ENCODE results near the gene KLHL29.

Gene KLHL29

GRCh38 chr2:23754970-23755369 lies 370.0 kb downstream of the KLHL29 start:
- Histone ChIP-seq H2AK5ac (ENCODE audit: low read depth, low read length) (no peak overlapping the region), H3K23ac (ENCODE audit: low read depth, low read length, poor library complexity) (no peak overlapping the region), H2BK15ac (ENCODE audit: low read length) (no peak overlapping the region), H2BK5ac (ENCODE audit: low read length) (no peak overlapping the region), H4K8ac (ENCODE audit: low read depth, low read length) (no peak overlapping the region), H3K4me2 (ENCODE audit: insufficient read depth, low read length, poor library complexity, severe bottlenecking) (no peak overlapping the region), H4K91ac (ENCODE audit: low read depth, low read length, poor library complexity) (no peak overlapping the region), H2BK120ac (ENCODE audit: low read depth, low read length) (no peak overlapping the region), H3K9ac (ENCODE audit: low read depth, low read length, poor library complexity) (no peak overlapping the region), H3K18ac (ENCODE audit: low read length) (no peak overlapping the region), H3K4ac (ENCODE audit: low read length) (no peak overlapping the region), H3K27ac (replicated peaks; ENCODE audit: low read length) (no peak overlapping the region), H3K4me1 (ENCODE audit: control insufficient read depth in 2 of 2, insufficient read depth in 1 of 2, low read depth in 1 of 2, low read length in 2 of 2) (no peaks in the 10 kb centered on the region), H3K27me3 (ENCODE audit: control insufficient read depth in 3 of 3, insufficient read depth in 3 of 3, low read depth in 1 of 3, low read length in 3 of 3) (no peaks in the 10 kb centered on the region), H3K4me3 (ENCODE audit: low read length in 2 of 2) (no peak overlapping the region), H2BK12ac (ENCODE audit: low read length) (no peak overlapping the region), H2AFZ (ENCODE audit: low read length) (no peak overlapping the region), H3K14ac (ENCODE audit: low read length) (no peak overlapping the region), H3K79me1 (ENCODE audit: low read depth, low read length) (no peaks in the 10 kb centered on the region), H3K36me3 (replicated peaks in 1 of 2; ENCODE audit: control insufficient read depth in 2 of 2, insufficient read depth in 2 of 2, low read length in 2 of 2) (peaks cover 0 to 82% of the 10 kb centered on the region in 2 donors), H3K9me3 (replicated peaks in 1 of 2; ENCODE audit: control insufficient read depth in 2 of 2, insufficient read depth in 1 of 2, low read depth in 1 of 2, low read length in 2 of 2) (peaks cover 0 to 3% of the 10 kb centered on the region in 2 donors)
- no peak for DNase-seq (ENCODE audit: low spot score)

DNA sequence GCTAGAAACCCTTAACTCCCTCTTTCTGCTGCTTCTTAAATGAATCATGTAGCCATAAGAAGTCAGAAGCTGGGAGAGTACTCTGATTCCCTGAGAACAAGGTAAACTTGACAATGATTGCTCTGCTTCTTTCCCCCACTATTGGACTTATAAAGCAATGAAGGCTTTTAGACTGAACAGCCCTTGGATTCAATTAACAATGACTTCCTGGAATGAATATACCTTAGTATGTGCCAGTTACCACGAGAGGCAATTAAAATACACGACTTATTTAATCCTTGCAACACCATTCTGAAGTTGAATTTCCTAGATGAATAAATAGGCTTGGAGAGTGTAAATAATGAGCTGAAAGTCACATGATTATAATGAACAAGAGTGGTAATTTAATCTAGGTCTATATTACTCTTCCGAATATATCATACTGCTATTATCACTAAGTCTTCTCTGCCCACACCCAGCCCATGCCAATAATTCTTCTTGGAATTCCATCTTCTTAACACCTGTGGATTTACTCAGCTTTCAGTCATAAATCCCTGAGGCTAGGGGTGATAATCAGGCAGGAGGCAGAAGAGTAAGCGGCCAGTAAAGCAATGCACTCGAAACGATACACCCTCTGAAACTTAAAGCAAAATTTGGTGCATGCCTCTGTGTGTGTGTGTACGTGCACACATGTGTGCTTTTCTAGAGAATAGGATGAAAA lies 371.8 kb downstream of the KLHL29 start:
- H3K23ac ChIP-seq (ENCODE audit: low read depth, low read length, poor library complexity) = no peak overlapping the region
- peaks cover 0 to 77% of the 10 kb centered on the region in 2 donors for H3K36me3 ChIP-seq (replicated peaks in 1 of 2; ENCODE audit: control insufficient read depth in 2 of 2, insufficient read depth in 2 of 2, low read length in 2 of 2)
- no peak overlapping the region for H4K91ac ChIP-seq (ENCODE audit: low read depth, low read length, poor library complexity)
- no peak overlapping the region for H2BK120ac ChIP-seq (ENCODE audit: low read depth, low read length)
- H3K9me3 ChIP-seq (replicated peaks in 1 of 2; ENCODE audit: control insufficient read depth in 2 of 2, insufficient read depth in 1 of 2, low read depth in 1 of 2, low read length in 2 of 2) = peaks cover 0 to 3% of the 10 kb centered on the region in 2 donors
- no peak overlapping the region for H2AK5ac ChIP-seq (ENCODE audit: low read depth, low read length)
- no CpG with 5 or more reads among the region's 7 CpGs for WGBS, 2 donors (ENCODE audit: extremely low coverage in 2 of 2, insufficient read length in 2 of 2, insufficient replicate concordance in 1 of 2)
- H2BK5ac ChIP-seq (ENCODE audit: low read length) = no peak overlapping the region
- no peak overlapping the region for H3K4ac ChIP-seq (ENCODE audit: low read length)
- H3K9ac ChIP-seq (ENCODE audit: low read depth, low read length, poor library complexity) = no peak overlapping the region
- H3K4me3 ChIP-seq (ENCODE audit: low read length in 2 of 2) = no peak overlapping the region
- H3K27ac ChIP-seq (replicated peaks; ENCODE audit: low read length) = no peak overlapping the region
- no peak overlapping the region for H3K14ac ChIP-seq (ENCODE audit: low read length)
- H2BK15ac ChIP-seq (ENCODE audit: low read length) = no peak overlapping the region
- H3K4me1 ChIP-seq (ENCODE audit: control insufficient read depth in 2 of 2, insufficient read depth in 1 of 2, low read depth in 1 of 2, low read length in 2 of 2) = no peaks in the 10 kb centered on the region
- H3K18ac ChIP-seq (ENCODE audit: low read length) = no peak overlapping the region
- H3K4me2 ChIP-seq (ENCODE audit: insufficient read depth, low read length, poor library complexity, severe bottlenecking) = no peak overlapping the region
- no peak overlapping the region for H2AFZ ChIP-seq (ENCODE audit: low read length)
- H3K79me1 ChIP-seq (ENCODE audit: low read depth, low read length) = no peaks in the 10 kb centered on the region
- no peak overlapping the region for H4K8ac ChIP-seq (ENCODE audit: low read depth, low read length)
- DNase-seq (ENCODE audit: low spot score) = no peak
- H3K27me3 ChIP-seq (ENCODE audit: control insufficient read depth in 3 of 3, insufficient read depth in 3 of 3, low read depth in 1 of 3, low read length in 3 of 3) = no peaks in the 10 kb centered on the region
- no peak overlapping the region for H2BK12ac ChIP-seq (ENCODE audit: low read length)

GRCh38 chr2:23757686-23758433 lies 372.9 kb downstream of the KLHL29 start:
- no peak for DNase-seq (ENCODE audit: low spot score)

More at GRCh38 chr2:23757686-23758433, 372.9 kb downstream of the KLHL29 start:
- no peaks in the 10 kb centered on the region for H3K4me1 ChIP-seq (ENCODE audit: control insufficient read depth in 2 of 2, insufficient read depth in 1 of 2, low read depth in 1 of 2, low read length in 2 of 2)
- no peak overlapping the region for H2AK5ac ChIP-seq (ENCODE audit: low read depth, low read length)
- no peak overlapping the region for H3K27ac ChIP-seq (replicated peaks; ENCODE audit: low read length)
- H4K91ac ChIP-seq (ENCODE audit: low read depth, low read length, poor library complexity) = no peak overlapping the region
- H2BK15ac ChIP-seq (ENCODE audit: low read length) = no peak overlapping the region
- H3K4me3 ChIP-seq (ENCODE audit: low read length in 2 of 2) = no peak overlapping the region
- no peak overlapping the region for H3K14ac ChIP-seq (ENCODE audit: low read length)
- no peaks in the 10 kb centered on the region for H3K27me3 ChIP-seq (ENCODE audit: control insufficient read depth in 3 of 3, insufficient read depth in 3 of 3, low read depth in 1 of 3, low read length in 3 of 3)
- H3K79me1 ChIP-seq (ENCODE audit: low read depth, low read length) = no peaks in the 10 kb centered on the region
- H2AFZ ChIP-seq (ENCODE audit: low read length) = no peak overlapping the region
- no peak overlapping the region for H2BK120ac ChIP-seq (ENCODE audit: low read depth, low read length)
- no peak overlapping the region for H4K8ac ChIP-seq (ENCODE audit: low read depth, low read length)
- no peak overlapping the region for H3K4me2 ChIP-seq (ENCODE audit: insufficient read depth, low read length, poor library complexity, severe bottlenecking)
- no peak overlapping the region for H3K23ac ChIP-seq (ENCODE audit: low read depth, low read length, poor library complexity)
- H3K9me3 ChIP-seq (replicated peaks in 1 of 2; ENCODE audit: control insufficient read depth in 2 of 2, insufficient read depth in 1 of 2, low read depth in 1 of 2, low read length in 2 of 2) = peaks cover 0 to 3% of the 10 kb centered on the region in 2 donors
- H3K36me3 ChIP-seq (replicated peaks in 1 of 2; ENCODE audit: control insufficient read depth in 2 of 2, insufficient read depth in 2 of 2, low read length in 2 of 2) = peaks cover 0 to 75% of the 10 kb centered on the region in 2 donors
- no peak overlapping the region for H3K4ac ChIP-seq (ENCODE audit: low read length)
- H2BK5ac ChIP-seq (ENCODE audit: low read length) = no peak overlapping the region
- WGBS, 2 donors (ENCODE audit: extremely low coverage in 2 of 2, insufficient read length in 2 of 2, insufficient replicate concordance in 1 of 2) = 100% methylated on average over 3 of the region's 6 CpGs; no CpG with 5 or more reads in 1 of the 2 donors
- no peak overlapping the region for H3K9ac ChIP-seq (ENCODE audit: low read depth, low read length, poor library complexity)
- no peak overlapping the region for H3K18ac ChIP-seq (ENCODE audit: low read length)
- H2BK12ac ChIP-seq (ENCODE audit: low read length) = no peak overlapping the region
